GM19467 (cell line): ENCODE data around the gene INTS11.

Experiments used
- ATAC-seq: cut with Tn5 transposase; IDR thresholded peaks from one replicate; pipeline ENCODE4 v1.9.1; 2021; ENCODE audit warnings: mild to moderate bottlenecking, moderate library complexity; ENCODE audit not compliant: unreplicated experiment

INTS11 gene

GRCh38 chr1:1303736-1304135 is 20.7 kb downstream of the INTS11 start:
- no peak for ATAC-seq

GRCh38 chr1:1302951-1303509 is 21.4 kb downstream of the INTS11 start:
- ATAC-seq, result no peak

- ATAC-seq, result no peak
Measured at GRCh38 chr1:1302006-1302430, 22.4 kb downstream of the INTS11 start.

GRCh38 chr1:1300352-1300739 is 24.1 kb downstream of the INTS11 start:
- no peak for ATAC-seq

GRCh38 chr1:1299686-1300351 is 24.6 kb downstream of the INTS11 start:
- no peak for ATAC-seq

GRCh38 chr1:1298861-1299685 is 25.4 kb downstream of the INTS11 start:
- no peak for ATAC-seq

- no peak for ATAC-seq
Measured at GRCh38 chr1:1297802-1298424, 26.5 kb downstream of the INTS11 start.

- ATAC-seq, result no peak
Measured at GRCh38 chr1:1296070-1297061, 28.1 kb downstream of the INTS11 start.

GRCh38 chr1:1295154-1295923 is 29.1 kb downstream of the INTS11 start:
- no peak for ATAC-seq

- ATAC-seq, result no peak
Measured at GRCh38 chr1:1294250-1294890, 30.1 kb downstream of the INTS11 start.

- no peak for ATAC-seq
Measured at GRCh38 chr1:1293263-1294249, 30.9 kb downstream of the INTS11 start.

- no peak for ATAC-seq
Measured at GRCh38 chr1:1292851-1293250, 31.6 kb downstream of the INTS11 start.

GRCh38 chr1:1292442-1292779 is 32.0 kb downstream of the INTS11 start:
- no peak for ATAC-seq

- ATAC-seq, result no peak
Measured at GRCh38 chr1:1291548-1292441, 32.7 kb downstream of the INTS11 start.

- no peak for ATAC-seq
Measured at GRCh38 chr1:1291023-1291528, 33.4 kb downstream of the INTS11 start.

GRCh38 chr1:1290238-1290731 is 34.2 kb downstream of the INTS11 start:
- no peak for ATAC-seq
